PFSK-1 (cell line): ENCODE measurements around the gene EPS15.

Source experiments
- FOXP2 ChIP-seq: optimal IDR thresholded peaks from 2 replicates; pipeline ENCODE3; 2011; ENCODE audit warnings: borderline replicate concordance, control low read depth, inconsistent platforms; ENCODE audit not compliant: insufficient read depth; ENCODE audit errors: extremely low read length, extremely low read depth
- POLR2AphosphoS5 ChIP-seq: IDR thresholded peaks from 2 replicates; pipeline ENCODE4 v1.6.1; 2012; ENCODE audit warnings: low read depth, mild to moderate bottlenecking, control low read depth, low read length, moderate library complexity
- SIN3A ChIP-seq: IDR thresholded peaks from 2 replicates; pipeline ENCODE4 v1.6.1; 2012; ENCODE audit warnings: mild to moderate bottlenecking, low read length, moderate library complexity, borderline replicate concordance; ENCODE audit not compliant: insufficient read depth
- TAF1 ChIP-seq: IDR thresholded peaks from 2 replicates; pipeline ENCODE4 v1.6.1; 2012; ENCODE audit warnings: low read length, control low read depth, borderline replicate concordance; ENCODE audit not compliant: insufficient read depth
- TF ChIP-seq, protein P1 (sequence below), 2 experiments: IDR thresholded peaks; 2 replicates each; pipeline versions ENCODE4 v1.6.1 to v1.8.0; 2011 to 2012; ENCODE audit warnings: low read depth in 2 of 2, low read length in 2 of 2, control low read depth in 1 of 2, inconsistent platforms in 1 of 2, mild to moderate bottlenecking in 1 of 2, moderate library complexity in 1 of 2; ENCODE audit not compliant: insufficient read depth in 1 of 2

Gene EPS15

DNA sequence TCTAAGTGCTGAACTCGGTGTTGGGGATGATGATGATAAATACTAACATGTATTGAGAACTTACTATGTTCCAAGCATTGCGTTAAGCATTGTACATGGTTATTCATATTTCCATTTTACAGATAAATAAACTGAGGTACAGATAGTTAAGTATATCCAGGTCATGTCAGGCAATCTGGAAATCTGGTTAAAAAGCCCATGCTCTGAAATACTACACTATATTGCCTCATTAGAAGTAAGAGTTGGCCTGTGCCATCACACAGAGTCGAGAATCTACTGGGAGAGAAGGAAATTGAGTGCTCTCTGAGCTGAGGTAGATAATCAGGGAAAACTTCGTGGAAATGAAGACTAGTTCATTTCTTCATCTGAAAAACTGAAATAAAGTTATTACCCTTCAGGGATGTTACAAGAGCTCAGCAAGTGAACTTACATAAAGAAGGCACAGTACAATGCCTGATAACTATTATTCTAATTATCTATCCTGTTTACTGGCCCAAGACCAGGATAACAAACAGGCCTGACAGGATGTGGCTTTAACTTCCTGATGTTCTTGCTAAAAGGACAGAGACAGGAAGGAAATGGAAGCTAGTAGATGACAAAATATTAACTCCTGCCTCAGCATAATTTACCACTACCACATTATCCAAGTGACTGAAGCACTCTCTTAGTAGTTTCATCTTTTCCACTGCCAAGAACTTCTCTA, 85.6 kb downstream of the EPS15 start:
- TF ChIP-seq, protein P1, sequence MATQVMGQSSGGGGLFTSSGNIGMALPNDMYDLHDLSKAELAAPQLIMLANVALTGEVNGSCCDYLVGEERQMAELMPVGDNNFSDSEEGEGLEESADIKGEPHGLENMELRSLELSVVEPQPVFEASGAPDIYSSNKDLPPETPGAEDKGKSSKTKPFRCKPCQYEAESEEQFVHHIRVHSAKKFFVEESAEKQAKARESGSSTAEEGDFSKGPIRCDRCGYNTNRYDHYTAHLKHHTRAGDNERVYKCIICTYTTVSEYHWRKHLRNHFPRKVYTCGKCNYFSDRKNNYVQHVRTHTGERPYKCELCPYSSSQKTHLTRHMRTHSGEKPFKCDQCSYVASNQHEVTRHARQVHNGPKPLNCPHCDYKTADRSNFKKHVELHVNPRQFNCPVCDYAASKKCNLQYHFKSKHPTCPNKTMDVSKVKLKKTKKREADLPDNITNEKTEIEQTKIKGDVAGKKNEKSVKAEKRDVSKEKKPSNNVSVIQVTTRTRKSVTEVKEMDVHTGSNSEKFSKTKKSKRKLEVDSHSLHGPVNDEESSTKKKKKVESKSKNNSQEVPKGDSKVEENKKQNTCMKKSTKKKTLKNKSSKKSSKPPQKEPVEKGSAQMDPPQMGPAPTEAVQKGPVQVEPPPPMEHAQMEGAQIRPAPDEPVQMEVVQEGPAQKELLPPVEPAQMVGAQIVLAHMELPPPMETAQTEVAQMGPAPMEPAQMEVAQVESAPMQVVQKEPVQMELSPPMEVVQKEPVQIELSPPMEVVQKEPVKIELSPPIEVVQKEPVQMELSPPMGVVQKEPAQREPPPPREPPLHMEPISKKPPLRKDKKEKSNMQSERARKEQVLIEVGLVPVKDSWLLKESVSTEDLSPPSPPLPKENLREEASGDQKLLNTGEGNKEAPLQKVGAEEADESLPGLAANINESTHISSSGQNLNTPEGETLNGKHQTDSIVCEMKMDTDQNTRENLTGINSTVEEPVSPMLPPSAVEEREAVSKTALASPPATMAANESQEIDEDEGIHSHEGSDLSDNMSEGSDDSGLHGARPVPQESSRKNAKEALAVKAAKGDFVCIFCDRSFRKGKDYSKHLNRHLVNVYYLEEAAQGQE (IDR thresholded peaks at IDR 0.05; ENCODE audit: insufficient read depth in 1 of 2, low read depth in 2 of 2, low read length in 2 of 2) = no peak
- no peak for TF ChIP-seq TAF1
- TF ChIP-seq SIN3A = no peak
- TF ChIP-seq FOXP2 = no peak

DNA sequence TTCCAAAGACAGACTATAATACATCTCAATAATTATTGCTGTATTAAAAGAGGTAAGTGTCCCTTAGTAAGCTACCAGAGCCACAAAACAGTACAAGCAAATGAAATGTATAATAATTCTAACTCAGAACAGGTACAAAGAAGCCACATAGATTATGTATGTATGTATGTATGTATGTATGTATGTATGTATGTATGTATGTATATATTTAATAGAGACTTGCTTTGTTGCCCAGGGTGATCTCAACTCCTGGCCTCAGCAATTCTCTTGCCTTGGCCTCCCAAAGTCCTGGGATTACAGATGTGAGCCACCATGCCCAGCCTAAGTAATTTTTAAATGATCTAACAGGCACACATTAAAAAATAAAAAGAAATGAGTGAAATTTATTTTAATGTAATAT, 86.9 kb downstream of the EPS15 start:
- no peak for TF ChIP-seq FOXP2
- no peak for TF ChIP-seq SIN3A
- TF ChIP-seq, protein P1 (IDR thresholded peaks at IDR 0.05; ENCODE audit: insufficient read depth in 1 of 2, low read depth in 2 of 2, low read length in 2 of 2) = no peak
- TF ChIP-seq POLR2AphosphoS5 = no peak
- TF ChIP-seq TAF1 = no peak

DNA sequence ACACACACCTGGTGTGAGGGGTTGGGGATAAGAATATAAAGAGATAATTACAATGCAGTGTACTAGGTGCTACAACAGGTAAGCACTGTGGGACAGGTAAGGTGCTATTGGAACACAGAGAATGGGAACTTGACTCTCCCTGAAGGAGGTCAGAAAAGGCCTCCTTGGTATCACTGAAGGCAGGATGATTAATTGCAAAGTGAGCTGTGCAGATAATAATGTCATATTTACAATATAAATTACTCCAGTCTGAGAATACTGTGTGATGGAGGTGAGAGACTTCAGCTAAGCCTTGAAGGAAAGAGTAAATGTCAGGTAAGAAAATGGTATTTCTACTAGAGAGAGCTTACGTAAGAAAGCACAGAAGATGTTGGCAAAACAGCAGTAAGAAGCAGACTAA, 91.6 kb downstream of the EPS15 start:
- TF ChIP-seq FOXP2 (no peak), SIN3A (no peak), TAF1 (no peak), POLR2AphosphoS5 (no peak)
- TF ChIP-seq, protein P1 (IDR thresholded peaks at IDR 0.05; ENCODE audit: insufficient read depth in 1 of 2, low read depth in 2 of 2, low read length in 2 of 2) = no peak

DNA sequence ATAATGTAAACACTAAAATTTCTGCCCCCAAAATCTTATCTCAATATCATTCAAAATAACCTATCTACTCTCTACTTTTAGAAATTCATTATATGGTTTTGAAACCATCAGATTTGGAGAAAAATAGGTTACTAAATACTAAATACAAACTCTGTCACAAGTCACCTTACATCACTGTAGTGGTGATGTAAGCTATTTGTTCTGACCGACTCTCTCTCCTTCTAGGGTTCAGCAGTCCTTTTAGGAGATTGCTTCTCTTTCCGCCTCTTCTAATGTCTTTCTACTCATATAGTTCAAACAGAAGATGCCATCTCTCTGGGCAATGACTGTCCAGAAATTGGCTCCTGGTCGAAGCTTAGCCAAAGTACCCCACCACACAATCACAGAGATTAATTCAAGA, 93.1 kb downstream of the EPS15 start:
- TF ChIP-seq FOXP2 (no peak), SIN3A (no peak), TAF1 (no peak), POLR2AphosphoS5 (no peak)
- TF ChIP-seq, protein P1 (IDR thresholded peaks at IDR 0.05; ENCODE audit: insufficient read depth in 1 of 2, low read depth in 2 of 2, low read length in 2 of 2) = no peak

DNA sequence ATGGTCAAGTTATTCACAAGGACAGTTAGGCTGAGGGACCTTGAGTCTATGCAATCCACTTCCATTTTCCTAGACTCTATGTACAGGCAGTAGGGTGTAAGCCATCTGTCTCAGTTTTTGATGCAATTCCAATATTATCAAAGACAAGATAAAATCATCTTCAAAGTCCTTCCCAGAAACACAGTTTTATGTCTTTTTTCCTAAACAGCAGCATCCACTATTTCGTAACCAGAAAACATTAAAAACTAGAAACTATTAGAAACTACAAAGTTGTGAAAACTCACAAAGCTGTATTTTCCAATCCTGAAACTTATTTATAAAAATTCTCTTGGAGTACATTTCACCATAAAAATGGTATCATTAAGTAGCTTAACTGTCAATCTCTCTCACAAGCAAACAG, 93.8 kb downstream of the EPS15 start:
- TF ChIP-seq FOXP2 (no peak), SIN3A (no peak), TAF1 (no peak), POLR2AphosphoS5 (no peak)
- TF ChIP-seq, protein P1 (IDR thresholded peaks at IDR 0.05; ENCODE audit: insufficient read depth in 1 of 2, low read depth in 2 of 2, low read length in 2 of 2) = no peak
